CD14-positive monocyte (primary cell): ENCODE data around the gene SLC5A5. TPM values are rescaled to one million over a fixed set of nuclear protein-coding genes. Genes with fewer than 3 reads are reported as not detected.

ENCODE experiments used
- DNase-seq, 3 donors: peaks; one replicate each; pipeline ENCODE4 v3.0.0-alpha.2; 2011 to 2022
- H2AFZ ChIP-seq: 2 replicates; pipeline ENCODE4 v1.6.0; 2012; ENCODE audit warnings: mild to moderate bottlenecking, low read depth, low read length, inconsistent platforms; ENCODE audit not compliant: insufficient read depth, poor library complexity, severe bottlenecking
- H3K27ac ChIP-seq, 2 donors: 1 replicate in 1 of 2; 2 replicates in 1 of 2; pipeline ENCODE4 v1.5.1; 2012 to 2013; ENCODE audit warnings: low read length in 2 of 2, control low read depth in 1 of 2, inconsistent platforms in 1 of 2, low read depth in 1 of 2, mild to moderate bottlenecking in 1 of 2
- H3K27me3 ChIP-seq, 2 donors: one replicate each; pipeline versions ENCODE4 v1.6.0 to v1.6.1; 2011 to 2013; ENCODE audit warnings: low read length in 2 of 2; ENCODE audit not compliant: control insufficient read depth in 2 of 2, insufficient read depth in 2 of 2
- H3K36me3 ChIP-seq, 2 donors: replicated peaks in 1 of 2; 1 replicate in 1 of 2; 2 replicates in 1 of 2; pipeline versions ENCODE4 v1.5.1 to v1.6.1; 2012 to 2013; ENCODE audit warnings: low read length in 2 of 2, control low read depth in 1 of 2, inconsistent platforms in 1 of 2, mild to moderate bottlenecking in 1 of 2; ENCODE audit not compliant: insufficient read depth in 2 of 2, control insufficient read depth in 1 of 2
- H3K4me1 ChIP-seq, 2 donors: 1 replicate in 1 of 2; 2 replicates in 1 of 2; pipeline versions ENCODE4 v1.5.1 to v1.6.1; 2012 to 2013; ENCODE audit warnings: low read length in 2 of 2, control low read depth in 1 of 2, inconsistent platforms in 1 of 2, mild to moderate bottlenecking in 1 of 2, moderate library complexity in 1 of 2; ENCODE audit not compliant: insufficient read depth in 2 of 2, control insufficient read depth in 1 of 2
- H3K4me2 ChIP-seq: replicated peaks from 2 replicates; pipeline ENCODE3; 2012; ENCODE audit warnings: low read length, moderate library complexity, mild to moderate bottlenecking; ENCODE audit not compliant: poor library complexity, severe bottlenecking; ENCODE audit errors: extremely low read depth
- H3K4me3 ChIP-seq, 3 experiments: fragments of 200-600 bp in 1 of 3; sonication (generic) in 1 of 3; replicated peaks in 1 of 3; 1 replicate in 2 of 3; 2 replicates in 1 of 3; pipeline ENCODE4 v1.5.1; 2011 to 2013; ENCODE audit warnings: low read length in 3 of 3, mild to moderate bottlenecking in 3 of 3, control low read depth in 2 of 3, low read depth in 2 of 3, inconsistent platforms in 1 of 3, moderate library complexity in 1 of 3
- H3K79me2 ChIP-seq: 2 replicates; pipeline ENCODE4 v1.6.0; 2012; ENCODE audit warnings: mild to moderate bottlenecking, control low read depth, inconsistent platforms, low read length, moderate library complexity; ENCODE audit not compliant: insufficient read depth
- H3K9ac ChIP-seq: 2 replicates; pipeline ENCODE4 v1.6.0; 2017; ENCODE audit warnings: low read length, mild to moderate bottlenecking; ENCODE audit not compliant: insufficient read depth, poor library complexity, severe bottlenecking
- H3K9me3 ChIP-seq, 2 donors: replicated peaks in 1 of 2; 1 replicate in 1 of 2; 2 replicates in 1 of 2; pipeline versions ENCODE4 v1.5.1 to v1.6.1; 2012 to 2013; ENCODE audit warnings: low read length in 2 of 2, control low read depth in 1 of 2; ENCODE audit not compliant: control insufficient read depth in 1 of 2, insufficient read depth in 1 of 2
- H4K20me1 ChIP-seq: 2 replicates; pipeline ENCODE4 v1.6.0; 2012; ENCODE audit warnings: mild to moderate bottlenecking, low read length, control low read depth, moderate library complexity; ENCODE audit not compliant: insufficient read depth
- H3K27ac Mint-ChIP-seq, 7 donors: one replicate each; pipeline ENCODE4 v1.8.0; 2020; ENCODE audit warnings: mild to moderate bottlenecking in 7 of 7, mixed read lengths in 7 of 7, moderate library complexity in 6 of 7, inconsistent platforms in 2 of 7
- H3K27me3 Mint-ChIP-seq, 3 donors: one replicate each; pipeline ENCODE4 v1.8.0; 2021 to 2022; ENCODE audit warnings: low read depth in 3 of 3, mild to moderate bottlenecking in 3 of 3, mixed read lengths in 3 of 3, moderate library complexity in 3 of 3, inconsistent platforms in 1 of 3
- H3K36me3 Mint-ChIP-seq, 2 donors: one replicate each; pipeline ENCODE4 v1.8.0; 2020; ENCODE audit warnings: mixed read lengths in 2 of 2, inconsistent platforms in 1 of 2, mild to moderate bottlenecking in 1 of 2
- H3K4me1 Mint-ChIP-seq: one replicate; pipeline ENCODE4 v1.8.0; 2020; ENCODE audit warnings: mild to moderate bottlenecking, mixed read lengths
- H3K4me3 Mint-ChIP-seq, 2 donors: one replicate each; pipeline ENCODE4 v1.8.0; 2020; ENCODE audit warnings: mild to moderate bottlenecking in 2 of 2, mixed read lengths in 2 of 2, moderate library complexity in 1 of 2
- H3K9me3 Mint-ChIP-seq, 7 donors: one replicate each; pipeline ENCODE4 v1.8.0; 2020 to 2022; ENCODE audit warnings: mixed read lengths in 7 of 7, mild to moderate bottlenecking in 6 of 7, moderate library complexity in 6 of 7, inconsistent platforms in 2 of 7
- WGBS: methylation state at CpG from one replicate; pipeline ENCODE4 v1.1.5; 2013; ENCODE audit warnings: missing lambda C conversion rate; ENCODE audit not compliant: insufficient coverage; 5-methylcytosine and 5-hydroxymethylcytosine counted together
- intact Hi-C, 2 donors: fragments of 100-400 bp; cut with micrococcal nuclease; formaldehyde crosslinking; loops; one replicate each; pipeline versions ENCODE4 v1.15.0 to v1.15.1; 2023
- polyA plus RNA-seq, 3 donors: library from polyadenylated mRNA; depleted of rRNA in 1 of 3; unstranded in 2 of 3; stranded (reverse) in 1 of 3; fragments of 300-500 nt in 2 of 3; fragments of >200 nt in 1 of 3; fragmentation: Illumina TruSeq in 2 of 3; gene quantifications; 1 replicate in 2 of 3; 2 replicates in 1 of 3; pipeline ENCODE4 v1.2.3, GENCODE V29; 2012 to 2021
- TF ChIP-seq, protein P1 (sequence below): fragments of 200-600 bp; IDR thresholded peaks from one replicate; pipeline ENCODE4 v1.8.0; 2022; ENCODE audit warnings: antibody characterized with exemption, mild to moderate bottlenecking

SLC5A5 gene
- polyA plus RNA-seq, 3 donors: 0.03 TPM; not detected in 2

DNA sequence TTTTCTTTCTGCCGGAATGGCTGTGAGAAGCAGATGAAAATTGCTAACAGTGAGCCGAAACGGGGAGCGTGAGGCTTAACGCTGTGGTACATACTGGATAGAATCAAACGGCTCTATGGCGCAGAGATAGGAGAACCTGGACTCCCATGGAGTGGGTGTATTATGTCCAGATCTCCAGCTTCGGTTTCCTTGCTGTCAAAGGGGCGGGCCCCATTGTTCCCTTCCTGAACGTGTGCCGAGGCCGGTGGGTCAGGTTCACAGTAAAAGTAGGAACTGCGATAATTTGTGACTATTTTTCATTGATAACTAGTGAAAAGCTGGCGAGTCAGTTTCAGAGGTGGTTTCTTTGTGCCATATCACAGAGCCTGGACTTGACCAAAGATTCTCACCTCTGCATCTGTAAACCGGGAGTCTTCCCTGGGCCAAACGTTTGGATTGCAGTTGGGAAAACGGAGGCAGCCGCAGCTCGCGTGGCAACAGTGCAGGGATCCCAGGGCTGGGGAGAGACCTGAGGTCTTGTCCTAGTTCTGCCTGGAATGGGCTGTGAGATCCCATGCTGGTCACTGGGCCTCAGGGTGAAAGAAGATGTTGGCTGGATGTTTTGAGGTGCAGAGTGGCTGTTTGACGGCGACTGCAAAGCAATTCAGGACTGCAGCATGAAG is 11.3 kb upstream of the SLC5A5 start:
- H3K27ac Mint-ChIP-seq: peak overlapping the region; percentile 51 to 93 (median 88)
- Histone ChIP-seq H3K27ac (peak overlapping the region; percentile 38 to 80), H2AFZ (peak overlapping the region; percentile 80), H4K20me1 (peaks cover 55% of the 10 kb centered on the region), H3K36me3 (peaks cover 32 to 42% of the 10 kb centered on the region in 2 donors), H3K4me1 (peaks cover 17 to 21% of the 10 kb centered on the region in 2 donors), H3K9me3 (no peaks in the 10 kb centered on the region), H3K27me3 (no peaks in the 10 kb centered on the region), H3K4me3 (peak overlapping the region; percentile 93 to 99 (median 98)), H3K79me2 (peaks cover 28% of the 10 kb centered on the region), H3K4me2 (peak overlapping the region; percentile 94), H3K9ac (peak overlapping the region; percentile 86)
- H3K4me3 Mint-ChIP-seq: peak overlapping the region; percentile 97 to 99
- intact Hi-C loops: no loop called here
- DNase-seq: no peak
- H3K9me3 Mint-ChIP-seq: no peaks in the 10 kb centered on the region
- 2% methylated on average over 20 of the region's 22 CpGs for WGBS
- H3K36me3 Mint-ChIP-seq: peaks cover 34 to 47% of the 10 kb centered on the region in 2 donors
- H3K27me3 Mint-ChIP-seq: peaks cover 0 to 7% (median 2%) of the 10 kb centered on the region in 3 donors
- H3K4me1 Mint-ChIP-seq: peaks cover 25% of the 10 kb centered on the region
- TF ChIP-seq, protein P1, sequence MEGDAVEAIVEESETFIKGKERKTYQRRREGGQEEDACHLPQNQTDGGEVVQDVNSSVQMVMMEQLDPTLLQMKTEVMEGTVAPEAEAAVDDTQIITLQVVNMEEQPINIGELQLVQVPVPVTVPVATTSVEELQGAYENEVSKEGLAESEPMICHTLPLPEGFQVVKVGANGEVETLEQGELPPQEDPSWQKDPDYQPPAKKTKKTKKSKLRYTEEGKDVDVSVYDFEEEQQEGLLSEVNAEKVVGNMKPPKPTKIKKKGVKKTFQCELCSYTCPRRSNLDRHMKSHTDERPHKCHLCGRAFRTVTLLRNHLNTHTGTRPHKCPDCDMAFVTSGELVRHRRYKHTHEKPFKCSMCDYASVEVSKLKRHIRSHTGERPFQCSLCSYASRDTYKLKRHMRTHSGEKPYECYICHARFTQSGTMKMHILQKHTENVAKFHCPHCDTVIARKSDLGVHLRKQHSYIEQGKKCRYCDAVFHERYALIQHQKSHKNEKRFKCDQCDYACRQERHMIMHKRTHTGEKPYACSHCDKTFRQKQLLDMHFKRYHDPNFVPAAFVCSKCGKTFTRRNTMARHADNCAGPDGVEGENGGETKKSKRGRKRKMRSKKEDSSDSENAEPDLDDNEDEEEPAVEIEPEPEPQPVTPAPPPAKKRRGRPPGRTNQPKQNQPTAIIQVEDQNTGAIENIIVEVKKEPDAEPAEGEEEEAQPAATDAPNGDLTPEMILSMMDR: no peak

DNA sequence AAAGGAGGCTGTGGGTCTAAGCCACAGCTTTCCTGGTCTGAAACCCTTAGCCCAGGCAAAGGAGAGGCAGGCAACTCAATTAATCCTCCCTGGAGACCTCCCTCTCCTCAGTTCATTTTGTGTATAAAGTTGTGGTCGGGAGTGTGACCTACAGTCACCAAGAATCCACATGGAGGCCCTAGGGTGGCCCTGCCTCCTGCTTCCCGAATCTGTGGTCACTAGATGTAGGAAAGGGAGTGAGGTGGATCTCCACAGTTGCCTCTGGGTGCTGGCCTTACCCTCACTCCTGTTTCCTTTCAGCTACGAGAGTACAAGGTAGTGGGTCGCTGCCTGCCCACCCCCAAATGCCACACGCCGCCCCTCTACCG is 10.8 kb upstream of the SLC5A5 start:
- intact Hi-C loops: no loop called here
- TF ChIP-seq, protein P1: no peak
- WGBS: no CpG with 5 or more reads among the region's 7 CpGs
- Histone ChIP-seq H3K4me2 (peak overlapping the region; percentile 94), H3K36me3 (peaks cover 32 to 42% of the 10 kb centered on the region in 2 donors), H4K20me1 (peaks cover 61% of the 10 kb centered on the region), H3K9me3 (no peaks in the 10 kb centered on the region), H3K9ac (peak overlapping the region; percentile 86), H3K27ac (peak overlapping the region in 1 of 2 donors; percentile 80), H3K4me3 (peak overlapping the region; percentile 93 to 99 (median 98)), H3K27me3 (no peaks in the 10 kb centered on the region), H2AFZ (no peak overlapping the region), H3K4me1 (peaks cover 17 to 21% of the 10 kb centered on the region in 2 donors), H3K79me2 (peaks cover 28% of the 10 kb centered on the region)
- Mint-ChIP-seq H3K4me3 (peak overlapping the region; percentile 97 to 99), H3K27me3 (peaks cover 0 to 3% (median 2%) of the 10 kb centered on the region in 3 donors), H3K27ac (peak overlapping the region in 6 of 7 donors; percentile 36 to 92 (median 71)), H3K9me3 (no peaks in the 10 kb centered on the region), H3K36me3 (peaks cover 34 to 47% of the 10 kb centered on the region in 2 donors), H3K4me1 (peaks cover 25% of the 10 kb centered on the region)
- no peak for DNase-seq
